Glutamatergic neuron (in vitro differentiated cells): ENCODE results near the gene JAZF1. TPM values are rescaled to one million over a fixed set of nuclear protein-coding genes. Genes with fewer than 3 reads are reported as not detected.

Experiments used
- DNase-seq: peaks from one replicate; pipeline ENCODE4 v3.0.0; 2022
- H3K27ac Mint-ChIP-seq: one replicate; pipeline ENCODE4 v1.8.0; 2020; ENCODE audit warnings: mild to moderate bottlenecking, mixed read lengths, inconsistent platforms; ENCODE audit not compliant: unreplicated experiment
- H3K27me3 Mint-ChIP-seq: one replicate; pipeline ENCODE4 v1.8.0; 2020; ENCODE audit warnings: mild to moderate bottlenecking, moderate library complexity, mixed read lengths, inconsistent platforms; ENCODE audit not compliant: unreplicated experiment
- H3K36me3 Mint-ChIP-seq: one replicate; pipeline ENCODE4 v1.8.0; 2020; ENCODE audit warnings: mild to moderate bottlenecking, mixed read lengths, inconsistent platforms; ENCODE audit not compliant: unreplicated experiment
- H3K4me1 Mint-ChIP-seq: one replicate; pipeline ENCODE4 v1.8.0; 2020; ENCODE audit warnings: mild to moderate bottlenecking, low read depth, mixed read lengths, inconsistent platforms; ENCODE audit not compliant: unreplicated experiment
- H3K4me3 Mint-ChIP-seq: one replicate; pipeline ENCODE4 v1.8.0; 2020; ENCODE audit warnings: mild to moderate bottlenecking, mixed read lengths, inconsistent platforms; ENCODE audit not compliant: unreplicated experiment
- H3K9me3 Mint-ChIP-seq: one replicate; pipeline ENCODE4 v1.8.0; 2020; ENCODE audit warnings: mild to moderate bottlenecking, moderate library complexity, mixed read lengths, inconsistent platforms; ENCODE audit not compliant: unreplicated experiment
- CTCF ChIP-seq: fragments of 200-600 bp; sonication (generic); IDR thresholded peaks from one replicate; pipeline ENCODE4 v1.5.0; 2021; ENCODE audit not compliant: partially characterized antibody, unreplicated experiment
- total RNA-seq: library from RNA; stranded (reverse); fragmentation: NEBNext Ultra II Directional; extraction: Animal tissue kit (Norgen Biotek cat#: 25700); gene quantifications from one replicate; pipeline ENCODE4 v1.2.1, GENCODE V29; 2021; ENCODE audit not compliant: unreplicated experiment

Gene JAZF1
- total RNA-seq, 1 donor from 2014 or later: 14.1 TPM

GRCh38 chr7:28082071-28082470, 98.5 kb downstream of the JAZF1 start:
- no peak for TF ChIP-seq CTCF
- no peak for DNase-seq
- H3K4me3 Mint-ChIP-seq: no peak overlapping the region
- no peaks in the 10 kb centered on the region for H3K36me3 Mint-ChIP-seq
- no peak overlapping the region for H3K27ac Mint-ChIP-seq
- H3K4me1 Mint-ChIP-seq: peaks cover 11% of the 10 kb centered on the region
- H3K9me3 Mint-ChIP-seq: no peaks in the 10 kb centered on the region
- H3K27me3 Mint-ChIP-seq: peaks cover 2% of the 10 kb centered on the region

GRCh38 chr7:28081016-28081415, 99.6 kb downstream of the JAZF1 start:
- H3K4me1 Mint-ChIP-seq: peaks cover 17% of the 10 kb centered on the region
- H3K4me3 Mint-ChIP-seq: no peak overlapping the region
- no peaks in the 10 kb centered on the region for H3K9me3 Mint-ChIP-seq
- H3K36me3 Mint-ChIP-seq: no peaks in the 10 kb centered on the region
- H3K27ac Mint-ChIP-seq: no peak overlapping the region
- peaks cover 2% of the 10 kb centered on the region for H3K27me3 Mint-ChIP-seq
- no peak for TF ChIP-seq CTCF
- DNase-seq: no peak

GRCh38 chr7:28078036-28078901, 102.3 kb downstream of the JAZF1 start:
- Mint-ChIP-seq H3K27me3 (peaks cover 2% of the 10 kb centered on the region), H3K36me3 (no peaks in the 10 kb centered on the region), H3K9me3 (no peaks in the 10 kb centered on the region), H3K4me1 (peaks cover 20% of the 10 kb centered on the region), H3K27ac (no peak overlapping the region), H3K4me3 (no peak overlapping the region)
- DNase-seq: peak; percentile 42
- peak; percentile 94 for TF ChIP-seq CTCF

GRCh38 chr7:28077616-28078015, 103.0 kb downstream of the JAZF1 start:
- Mint-ChIP-seq H3K36me3 (no peaks in the 10 kb centered on the region), H3K27ac (no peak overlapping the region), H3K4me1 (peaks cover 20% of the 10 kb centered on the region), H3K27me3 (peaks cover under 1% of the 10 kb centered on the region), H3K9me3 (no peaks in the 10 kb centered on the region), H3K4me3 (no peak overlapping the region)
- TF ChIP-seq CTCF: no peak
- no peak for DNase-seq

- H3K9me3 Mint-ChIP-seq: no peaks in the 10 kb centered on the region
- H3K4me3 Mint-ChIP-seq: no peak overlapping the region
- H3K4me1 Mint-ChIP-seq: peaks cover 21% of the 10 kb centered on the region
- H3K27ac Mint-ChIP-seq: no peak overlapping the region
- no peak for TF ChIP-seq CTCF
- no peaks in the 10 kb centered on the region for H3K36me3 Mint-ChIP-seq
- DNase-seq: no peak
- H3K27me3 Mint-ChIP-seq: no peaks in the 10 kb centered on the region
These were observed 104.0 kb downstream of the JAZF1 start for GRCh38 chr7:28076423-28077200.
